GM12875 (cell line): ENCODE results near the gene CRIP2.

Experiments
- H3K4me3 ChIP-seq: one replicate; pipeline ENCODE4 v1.5.1; 2011; ENCODE audit warnings: low read depth, low read length, control low read depth
- CTCF ChIP-seq: IDR thresholded peaks from 2 replicates; pipeline ENCODE4 v1.5.1; 2011; ENCODE audit warnings: low read depth, mild to moderate bottlenecking, control low read depth, inconsistent platforms, low read length, moderate library complexity, borderline replicate concordance; ENCODE audit not compliant: insufficient read depth

Gene CRIP2

GRCh38 chr14:105461903-105462302, 12.7 kb upstream of the CRIP2 start:
- no peak for TF ChIP-seq CTCF
- no peak overlapping the region for H3K4me3 ChIP-seq

- no peak overlapping the region for H3K4me3 ChIP-seq
- TF ChIP-seq CTCF = no peak
Measured at GRCh38 chr14:105464501-105464900, 10.1 kb upstream of the CRIP2 start.

GRCh38 chr14:105465209-105466031, 9.2 kb upstream of the CRIP2 start:
- H3K4me3 ChIP-seq = no peak overlapping the region
- TF ChIP-seq CTCF = no peak

- H3K4me3 ChIP-seq = no peak overlapping the region
- TF ChIP-seq CTCF = no peak
Measured at GRCh38 chr14:105466531-105467248, 7.9 kb upstream of the CRIP2 start.

- no peak overlapping the region for H3K4me3 ChIP-seq
- no peak for TF ChIP-seq CTCF
Measured at GRCh38 chr14:105467249-105467941, 7.2 kb upstream of the CRIP2 start.

GRCh38 chr14:105467942-105468471, 6.6 kb upstream of the CRIP2 start:
- TF ChIP-seq CTCF = no peak
- H3K4me3 ChIP-seq = no peak overlapping the region
